Measurements from ENCODE around the gene DAPK3.
"Not testable (repeated sequence)": the region's sequence is repeated elsewhere in the genome, so short reads cannot be mapped to it uniquely, and the experiment has no call there.

DAPK3 gene

GRCh38 chr19:3970808-3971598 lies at the start of gene DAPK3:
Gene DAPK3 (minus strand): TSS chr19:3971099. CDS start chr19:3969735, 1,364 bp downstream.
- peak; percentile 99 for DNase-seq (ENCODE audit: low spot score)

GRCh38 chr19:4019578-4019977 lies 48.7 kb upstream of the DAPK3 start:
- no peak for DNase-seq (ENCODE audit: low spot score)

- no peak for DNase-seq (ENCODE audit: low spot score)
Observed at GRCh38 chr19:4018775-4019504, 48.0 kb upstream of the DAPK3 start.

- peak; percentile 63 for DNase-seq (ENCODE audit: low spot score)
Observed at GRCh38 chr19:4018140-4018613, 47.3 kb upstream of the DAPK3 start.

GRCh38 chr19:4016903-4017638 lies 46.2 kb upstream of the DAPK3 start:
- no peak for DNase-seq (ENCODE audit: low spot score)

- DNase-seq (ENCODE audit: low spot score): no peak
Observed at GRCh38 chr19:4016486-4016885, 45.6 kb upstream of the DAPK3 start.

- no peak for DNase-seq (ENCODE audit: low spot score)
Observed at GRCh38 chr19:4015705-4016402, 45.0 kb upstream of the DAPK3 start.

- DNase-seq (ENCODE audit: low spot score): peak; percentile 73
Observed at GRCh38 chr19:4014541-4015491, 43.9 kb upstream of the DAPK3 start.

GRCh38 chr19:4013886-4014540 lies 43.1 kb upstream of the DAPK3 start:
- no peak for DNase-seq (ENCODE audit: low spot score)

- DNase-seq (ENCODE audit: low spot score): no peak
Observed at GRCh38 chr19:4012975-4013634, 42.2 kb upstream of the DAPK3 start.

- DNase-seq (ENCODE audit: low spot score): no peak
Observed at GRCh38 chr19:4012092-4012974, 41.4 kb upstream of the DAPK3 start.

GRCh38 chr19:4011430-4011829 lies 40.5 kb upstream of the DAPK3 start:
- not testable (repeated sequence) for DNase-seq (ENCODE audit: low spot score)

- DNase-seq (ENCODE audit: low spot score): no peak
Observed at GRCh38 chr19:4010808-4011110, 39.9 kb upstream of the DAPK3 start.

- DNase-seq (ENCODE audit: low spot score): peak; percentile 74
Observed at GRCh38 chr19:4009990-4010807, 39.3 kb upstream of the DAPK3 start.

- no peak for DNase-seq (ENCODE audit: low spot score)
Observed at GRCh38 chr19:4007836-4008539, 37.1 kb upstream of the DAPK3 start.

- DNase-seq (ENCODE audit: low spot score): peak; percentile 91
Observed at GRCh38 chr19:4007021-4007835, 36.3 kb upstream of the DAPK3 start, which contains the start of gene PIAS4. Gene PIAS4 (plus strand): TSS chr19:4007736. CDS start chr19:4007761, 25 bp downstream.

All from cerebellar cortex (tissue), 1 donor.